HepG2 (cell line): ENCODE results near the gene DSCAM. TPM values are rescaled to one million over a fixed set of nuclear protein-coding genes. Genes with fewer than 3 reads are reported as not detected.

ENCODE experiments used
- ATAC-seq: fragments of 200-7000 bp; cut with Tn5 transposase; 3 replicates; pipeline ENCODE4 v1.9.1; 2020; ENCODE audit warnings: mild to moderate bottlenecking, moderate library complexity
- BruUV-seq: library from RNA; stranded (reverse); fragments of 400-500 nt; replicated peaks from 2 replicates; lab custom pipeline; 2021; lab: Mats Ljungman, UMichigan
- CTCF ChIA-PET: fragments of 300-600 bp; formaldehyde crosslinking; extraction: SDS; loops from one replicate; lab custom pipeline; 2021; ENCODE audit warnings: low total read pairs, inconsistent platforms, low intra/inter-chr PET ratio; lab: Yijun Ruan, JAX
- POLR2A ChIA-PET: fragments of 350-600 bp; sonication (Branson Sonifier 250); formaldehyde crosslinking; loops from one replicate; lab custom pipeline; 2020; ENCODE audit warnings: antibody characterized with exemption, inconsistent platforms; lab: Yijun Ruan, JAX
- DNase-seq: peaks from one replicate; pipeline ENCODE4 v3.0.0-alpha.2; 2015; ENCODE audit warnings: low spot score
- FAIRE-seq: peaks from 3 replicates; lab custom pipeline; 2011; peaks lifted over from hg19 to GRCh38; lab: Jason Lieb, UNC
- H2AFZ ChIP-seq: one replicate; pipeline ENCODE4 v1.6.1; 2011; ENCODE audit warnings: low read length, inconsistent platforms
- H3K27ac ChIP-seq: fragments of 300-600 bp; 3 replicates; pipeline ENCODE4 v1.8.0; 2011; ENCODE audit warnings: mixed run types, mild to moderate bottlenecking, mixed read lengths, low read length, inconsistent platforms; ENCODE audit not compliant: insufficient read depth; ENCODE audit errors: extremely low read length
- H3K27me3 ChIP-seq, 2 experiments: fragments of 200-600 bp in 1 of 2; 2 replicates in 1 of 2; 3 replicates in 1 of 2; pipeline versions ENCODE4 v1.6.0 to v1.8.0; 2011; ENCODE audit warnings: low read length in 2 of 2, mild to moderate bottlenecking in 2 of 2, moderate library complexity in 2 of 2, inconsistent platforms in 1 of 2; ENCODE audit not compliant: insufficient read depth in 2 of 2, control insufficient read depth in 1 of 2
- H3K36me3 ChIP-seq, 2 experiments: fragments of 200-600 bp in 1 of 2; replicated peaks in 1 of 2; 2 replicates in 1 of 2; 3 replicates in 1 of 2; pipeline versions ENCODE4 v1.5.1 to v1.8.0; 2011; ENCODE audit warnings: low read length in 2 of 2, inconsistent platforms in 1 of 2; ENCODE audit not compliant: insufficient read depth in 2 of 2, control insufficient read depth in 1 of 2
- H3K4me1 ChIP-seq: 2 replicates; pipeline ENCODE4 v1.5.1; 2012; ENCODE audit warnings: low read length, inconsistent platforms; ENCODE audit not compliant: insufficient read depth
- H3K4me2 ChIP-seq: 2 replicates; pipeline ENCODE4 v1.6.0; 2011; ENCODE audit warnings: low read depth, low read length, inconsistent platforms
- H3K4me3 ChIP-seq, 3 experiments: fragments of 200-600 bp in 1 of 3; sonication (generic), shearing (Covaris generic) in 1 of 3; replicated peaks in 1 of 3; 2 replicates each; pipeline ENCODE4 v1.5.1; 2011 to 2016; ENCODE audit warnings: low read length in 3 of 3, inconsistent platforms in 2 of 3, low read depth in 2 of 3, mild to moderate bottlenecking in 2 of 3, control low read depth in 1 of 3, mixed read lengths in 1 of 3; ENCODE audit not compliant: insufficient read depth in 1 of 3
- H3K79me2 ChIP-seq: one replicate; pipeline ENCODE4 v1.6.1; 2011; ENCODE audit warnings: low read length, inconsistent platforms; ENCODE audit not compliant: insufficient read depth
- H3K9ac ChIP-seq: 2 replicates; pipeline ENCODE4 v1.6.0; 2011; ENCODE audit warnings: mild to moderate bottlenecking, low read depth, low read length, inconsistent platforms; ENCODE audit not compliant: insufficient read depth
- H3K9me3 ChIP-seq: 2 replicates; pipeline ENCODE4 v1.5.1; 2012; ENCODE audit warnings: mild to moderate bottlenecking, low read length
- H4K20me1 ChIP-seq: 2 replicates; pipeline ENCODE4 v1.6.0; 2011; ENCODE audit warnings: inconsistent platforms, mild to moderate bottlenecking, low read length, moderate library complexity; ENCODE audit not compliant: insufficient read depth
- AKAP8 ChIP-seq: sonication (generic); formaldehyde crosslinking; IDR thresholded peaks from 2 replicates; pipeline ENCODE4 v1.5.1; 2020; ENCODE audit warnings: mild to moderate bottlenecking, missing genetic modification reagents
- ATF2 ChIP-seq: sonication (generic); formaldehyde crosslinking; IDR thresholded peaks from 2 replicates; pipeline ENCODE4 v1.4.0; 2020; ENCODE audit warnings: missing genetic modification reagents
- BCL6 ChIP-seq: IDR thresholded peaks from 2 replicates; pipeline ENCODE4 v1.6.1; 2016; ENCODE audit warnings: missing genetic modification reagents, missing compliant biosample characterization
- ELF3 ChIP-seq: IDR thresholded peaks from 2 replicates; pipeline ENCODE4 v1.6.1; 2016; ENCODE audit warnings: missing genetic modification reagents, missing compliant biosample characterization
- HES4 ChIP-seq: sonication (generic); formaldehyde crosslinking; IDR thresholded peaks from 2 replicates; pipeline ENCODE4 v1.9.0; 2021; ENCODE audit warnings: mild to moderate bottlenecking, missing genetic modification reagents, borderline replicate concordance
- KDM6A ChIP-seq: IDR thresholded peaks from 2 replicates; pipeline ENCODE4 v1.6.1; 2016; ENCODE audit warnings: low read depth
- MATR3 ChIP-seq: sonication (generic); formaldehyde crosslinking; IDR thresholded peaks from 2 replicates; pipeline ENCODE4 v1.4.0; 2020; ENCODE audit warnings: missing genetic modification reagents
- NR2C2 ChIP-seq: sonication (generic); formaldehyde crosslinking; IDR thresholded peaks from 2 replicates; pipeline ENCODE4 v1.4.0; 2020; ENCODE audit warnings: missing genetic modification reagents, mild to moderate bottlenecking, moderate library complexity, borderline replicate concordance
- POGZ ChIP-seq: sonication (generic); formaldehyde crosslinking; IDR thresholded peaks from 2 replicates; pipeline ENCODE4 v1.4.0; 2020; ENCODE audit warnings: mild to moderate bottlenecking, missing genetic modification reagents
- SATB2 ChIP-seq: sonication (generic); formaldehyde crosslinking; IDR thresholded peaks from 2 replicates; pipeline ENCODE4 v1.5.0; 2020; ENCODE audit warnings: missing genetic modification reagents
- ZBTB25 ChIP-seq: IDR thresholded peaks from 2 replicates; pipeline ENCODE4 v1.6.1; 2018; ENCODE audit warnings: missing genetic modification reagents
- ZHX1 ChIP-seq: sonication (generic); formaldehyde crosslinking; IDR thresholded peaks from 2 replicates; pipeline ENCODE4 v1.8.1; 2022; ENCODE audit warnings: low read depth, mild to moderate bottlenecking, missing genetic modification reagents
- ZNF121 ChIP-seq: sonication (generic); formaldehyde crosslinking; IDR thresholded peaks from 2 replicates; pipeline ENCODE4 v1.5.0; 2020; ENCODE audit warnings: mild to moderate bottlenecking, missing genetic modification reagents
- ZNF737 ChIP-seq: sonication (generic); formaldehyde crosslinking; IDR thresholded peaks from 2 replicates; pipeline ENCODE4 v1.5.0; 2020; ENCODE audit warnings: missing genetic modification reagents, mild to moderate bottlenecking, borderline replicate concordance
- ZSCAN20 ChIP-seq: sonication (generic); formaldehyde crosslinking; IDR thresholded peaks from 2 replicates; pipeline ENCODE4 v1.4.0; 2020; ENCODE audit warnings: missing genetic modification reagents, mild to moderate bottlenecking, borderline replicate concordance
- WGBS: methylation state at CpG from one replicate; pipeline ENCODE4 v1.1.6; 2017; ENCODE audit warnings: low lambda C conversion rate; 5-methylcytosine and 5-hydroxymethylcytosine counted together
- in situ Hi-C: cut with HindIII; loops from 2 replicates; pipeline ENCODE4 v1.10.0; 2017; ENCODE audit warnings: low pct_unique_long_range_greater_than_20kb; ENCODE audit not compliant: extremely low pct_ligation_motif_present
- intact Hi-C: fragments of 100-400 bp; cut with micrococcal nuclease; formaldehyde crosslinking; loops from one replicate; pipeline ENCODE4 v1.10.0; 2022; ENCODE audit not compliant: unreplicated experiment
- polyA plus RNA-seq, 8 experiments: library from polyadenylated mRNA; depleted of rRNA in 3 of 8; stranded (reverse) in 7 of 8; unstranded in 1 of 8; fragments of >200 nt; fragmentation: Illumina TruSeq in 4 of 8; extraction: Trizol in 4 of 8; gene quantifications; 2 replicates each; pipeline versions ENCODE4 v1.2.1 to v1.2.3, GENCODE V29; 2011 to 2016; ENCODE audit warnings: low read depth in 4 of 8, missing spikeins in 1 of 8, mixed read lengths in 1 of 8; ENCODE audit not compliant: insufficient read depth in 1 of 8
- total RNA-seq, 5 experiments: library from RNA; depleted of rRNA; stranded (reverse); fragments of >200 nt; fragmentation: Illumina TruSeq; extraction: Trizol; gene quantifications; 2 replicates each; pipeline ENCODE4 v1.2.3, GENCODE V29; 2016; ENCODE audit warnings: low read depth in 1 of 5
- TF ChIP-seq, protein P1 (sequence below): sonication (generic); formaldehyde crosslinking; conservative IDR thresholded peaks from 2 replicates; pipeline ENCODE4 v1.4.0; 2020; ENCODE audit warnings: missing genetic modification reagents

The DSCAM gene
- total and polyA plus RNA-seq, 2 of the 13 experiments (the other 11 are each of a cell fraction or from before 2014, with no cell fraction given): not detected

DNA sequence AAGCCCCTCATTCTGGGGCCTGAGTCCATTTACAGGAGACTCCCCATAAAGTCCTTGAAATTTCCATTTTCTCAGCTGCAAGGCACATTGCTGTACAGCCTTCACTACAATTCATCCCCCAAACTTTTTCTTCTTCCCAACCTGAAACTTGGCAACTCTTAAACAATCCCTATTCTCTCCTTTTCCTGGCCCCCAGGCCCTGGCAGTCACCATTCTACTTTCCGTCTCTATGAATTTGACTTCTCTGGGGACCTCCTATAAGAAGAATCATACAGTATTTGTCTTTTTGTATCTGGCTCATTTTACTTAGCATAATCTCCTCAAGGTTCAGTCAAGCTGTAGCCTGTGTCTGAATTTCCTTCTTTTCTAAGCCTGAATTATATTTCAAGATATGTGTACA lies 646.8 kb downstream of the DSCAM start:
- no peak overlapping the region for H3K27ac ChIP-seq
- no peak for TF ChIP-seq SATB2 (CRISPR knock-in tag)
- no peak for TF ChIP-seq ATF2 (CRISPR knock-in tag)
- TF ChIP-seq MATR3 (CRISPR knock-in tag): no peak
- no peak for TF ChIP-seq KDM6A (CRISPR knock-in tag)
- TF ChIP-seq NR2C2 (CRISPR knock-in tag): no peak
- no peak for TF ChIP-seq HES4 (CRISPR knock-in tag)
- TF ChIP-seq AKAP8 (CRISPR knock-in tag): no peak
- TF ChIP-seq ELF3 (CRISPR knock-in tag): no peak
- no peak for TF ChIP-seq ZBTB25 (CRISPR knock-in tag)
- TF ChIP-seq ZNF121 (CRISPR knock-in tag): no peak
- TF ChIP-seq ZNF737 (CRISPR knock-in tag): no peak
- TF ChIP-seq POGZ: no peak
- TF ChIP-seq ZSCAN20 (CRISPR knock-in tag): no peak
- TF ChIP-seq, protein P1, sequence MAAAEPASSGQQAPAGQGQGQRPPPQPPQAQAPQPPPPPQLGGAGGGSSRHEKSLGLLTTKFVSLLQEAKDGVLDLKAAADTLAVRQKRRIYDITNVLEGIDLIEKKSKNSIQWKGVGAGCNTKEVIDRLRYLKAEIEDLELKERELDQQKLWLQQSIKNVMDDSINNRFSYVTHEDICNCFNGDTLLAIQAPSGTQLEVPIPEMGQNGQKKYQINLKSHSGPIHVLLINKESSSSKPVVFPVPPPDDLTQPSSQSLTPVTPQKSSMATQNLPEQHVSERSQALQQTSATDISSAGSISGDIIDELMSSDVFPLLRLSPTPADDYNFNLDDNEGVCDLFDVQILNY: no peak
- TF ChIP-seq ZHX1 (CRISPR knock-in tag): no peak
- no peak for TF ChIP-seq BCL6 (CRISPR knock-in tag)
- H3K4me1 ChIP-seq: no peaks in the 10 kb centered on the region
- no peak for ATAC-seq
- WGBS: 7% methylated on average over 1 of the region's 1 CpG
- no peak for DNase-seq
- BruUV-seq: no TSS peak
- intact Hi-C loops (no loop called here), in situ Hi-C loops (no loop called here)
- no peaks in the 10 kb centered on the region for H3K27me3 ChIP-seq
- no peaks in the 10 kb centered on the region for H3K36me3 ChIP-seq
- no peak overlapping the region for H3K4me3 ChIP-seq
- H2AFZ ChIP-seq: no peak overlapping the region
- ChIA-PET CTCF (no interaction called here), POLR2A (no interaction called here)
- no peaks in the 10 kb centered on the region for H3K79me2 ChIP-seq
- no peak overlapping the region for H3K4me2 ChIP-seq
- H3K9ac ChIP-seq: no peak overlapping the region
- H4K20me1 ChIP-seq: no peaks in the 10 kb centered on the region
- no peak for FAIRE-seq
- H3K9me3 ChIP-seq: peaks cover 91% of the 10 kb centered on the region
